K562 (cell line): ENCODE results near the gene CACNG7. TPM values are rescaled to one million over a fixed set of nuclear protein-coding genes. Genes with fewer than 3 reads are reported as not detected.
"Not testable (repeated sequence)": the region's sequence is repeated elsewhere in the genome, so short reads cannot be mapped to it uniquely, and the experiment has no call there.

Experiments used
- ATAC-seq: fragments of 200-7000 bp; cut with Tn5 transposase; 3 replicates; pipeline ENCODE4 v1.9.1; 2020; ENCODE audit warnings: moderate library complexity
- BruUV-seq: library from RNA; stranded (reverse); fragments of 400-500 nt; replicated peaks from 2 replicates; lab custom pipeline; 2021; lab: Mats Ljungman, UMichigan
- CTCF ChIA-PET: fragments of 300-600 bp; formaldehyde crosslinking; extraction: SDS; loops from one replicate; lab custom pipeline; 2021; ENCODE audit warnings: low intra/inter-chr PET ratio; lab: Yijun Ruan, JAX
- POLR2A ChIA-PET: fragments of 300-600, 350-650 bp; sonication (Branson Sonifier 250); formaldehyde crosslinking; extraction: SDS; loops from one replicate; lab custom pipeline; 2021; ENCODE audit warnings: antibody characterized with exemption, inconsistent platforms; lab: Yijun Ruan, JAX
- DNase-seq, 4 experiments: peaks; one replicate each; pipeline versions ENCODE4 v3.0.0 to v3.0.0-alpha.2; 2011 to 2018; ENCODE audit warnings: low spot score in 3 of 4, mixed read lengths in 3 of 4; ENCODE audit errors: extremely low read depth in 1 of 4
- FAIRE-seq: peaks from 2 replicates; lab custom pipeline; 2011; peaks lifted over from hg19 to GRCh38; lab: Jason Lieb, UNC
- H2AFZ ChIP-seq: 2 replicates; pipeline ENCODE4 v1.6.0; 2011; ENCODE audit warnings: low read depth, low read length, control low read depth, inconsistent platforms
- H3K27ac ChIP-seq: fragments of 200-600 bp; 3 replicates; pipeline ENCODE4 v1.8.0; 2011; ENCODE audit warnings: low read depth, mild to moderate bottlenecking, control low read depth, inconsistent platforms, low read length, moderate library complexity, mixed read lengths; ENCODE audit errors: extremely low read depth
- H3K27me3 ChIP-seq, 2 experiments: fragments of 300-600 bp in 1 of 2; 2 replicates in 1 of 2; 3 replicates in 1 of 2; pipeline versions ENCODE4 v1.6.0 to v1.8.0; 2011; ENCODE audit warnings: inconsistent platforms in 2 of 2, low read length in 2 of 2, mild to moderate bottlenecking in 1 of 2, mixed read lengths in 1 of 2, moderate library complexity in 1 of 2; ENCODE audit not compliant: control insufficient read depth in 2 of 2, insufficient read depth in 2 of 2
- H3K36me3 ChIP-seq: fragments of 300-600 bp; 3 replicates; pipeline ENCODE4 v1.8.0; 2011; ENCODE audit warnings: mild to moderate bottlenecking, low read length, inconsistent platforms; ENCODE audit not compliant: control insufficient read depth, insufficient read depth
- H3K4me1 ChIP-seq, 2 experiments: fragments of 200-600 bp in 1 of 2; replicated peaks in 1 of 2; 2 replicates in 1 of 2; 3 replicates in 1 of 2; pipeline versions ENCODE4 v1.5.1 to v1.8.0; 2011; ENCODE audit warnings: inconsistent platforms in 2 of 2, low read length in 2 of 2, mild to moderate bottlenecking in 1 of 2, mixed read lengths in 1 of 2, moderate library complexity in 1 of 2; ENCODE audit not compliant: control insufficient read depth in 2 of 2, insufficient read depth in 2 of 2
- H3K4me2 ChIP-seq: 2 replicates; pipeline ENCODE4 v1.6.1; 2011; ENCODE audit warnings: low read length, control low read depth, inconsistent platforms, mixed read lengths; ENCODE audit not compliant: insufficient read depth
- H3K4me3 ChIP-seq: fragments of 200-600 bp; sonication (generic), shearing (Covaris generic); 2 replicates; pipeline ENCODE4 v1.5.1; 2016; ENCODE audit warnings: control low read depth, inconsistent platforms
- H3K79me2 ChIP-seq: fragments of 200-600 bp; 3 replicates; pipeline ENCODE4 v1.8.0; 2011; ENCODE audit warnings: low read length, inconsistent platforms; ENCODE audit not compliant: control insufficient read depth, insufficient read depth
- H3K9ac ChIP-seq, 2 experiments: 2 replicates each; pipeline versions ENCODE4 v1.6.0 to v1.6.1; 2011; ENCODE audit warnings: low read depth in 2 of 2, low read length in 2 of 2, control low read depth in 1 of 2, inconsistent platforms in 1 of 2, mild to moderate bottlenecking in 1 of 2, mixed read lengths in 1 of 2; ENCODE audit not compliant: insufficient read depth in 1 of 2
- H3K9me1 ChIP-seq: one replicate; pipeline ENCODE4 v1.6.0; 2011; ENCODE audit warnings: inconsistent platforms, mild to moderate bottlenecking, low read length, moderate library complexity; ENCODE audit not compliant: control insufficient read depth, insufficient read depth
- H3K9me3 ChIP-seq: replicated peaks from 2 replicates; pipeline ENCODE4 v1.5.1; 2011; ENCODE audit warnings: low read depth, low read length, inconsistent platforms; ENCODE audit not compliant: control insufficient read depth, insufficient read depth
- H4K20me1 ChIP-seq: replicated peaks from 2 replicates; pipeline ENCODE4 v1.6.1; 2011; ENCODE audit warnings: low read length, inconsistent platforms, mixed read lengths; ENCODE audit not compliant: control insufficient read depth, insufficient read depth
- CBX8 ChIP-seq: fragments of 200-600 bp; sonication (generic); IDR thresholded peaks from 2 replicates; pipeline ENCODE4 v1.6.1; 2012; ENCODE audit warnings: borderline replicate concordance, mixed run types, low read depth, mild to moderate bottlenecking, moderate library complexity, mixed read lengths, low read length, control low read depth, inconsistent platforms; ENCODE audit not compliant: poor library complexity, severe bottlenecking; ENCODE audit errors: extremely low read depth
- CEBPG ChIP-seq, 3 experiments: fragments of 200-800 bp in 1 of 3; sonication (Bioruptor generic) in 1 of 3; sonication (generic) in 1 of 3; formaldehyde crosslinking in 1 of 3; IDR thresholded peaks in 2 of 3; conservative IDR thresholded peaks in 1 of 3; 2 replicates each; pipeline versions ENCODE4 v1.6.1 to v1.8.0; 2016 to 2022; ENCODE audit warnings: missing compliant biosample characterization in 2 of 3, missing genetic modification characterization in 2 of 3, mild to moderate bottlenecking in 1 of 3, missing genetic modification reagents in 1 of 3
- DLX4 ChIP-seq: fragments of 250-450 bp; sonication (Bioruptor Pico); IDR thresholded peaks from 2 replicates; pipeline ENCODE4 v1.6.1; 2021; ENCODE audit warnings: mild to moderate bottlenecking
- FOXJ3 ChIP-seq: sonication (generic); formaldehyde crosslinking; IDR thresholded peaks from 2 replicates; pipeline ENCODE4 v1.4.0; 2020; ENCODE audit warnings: mild to moderate bottlenecking, missing genetic modification reagents
- FOXO4 ChIP-seq: fragments of 450-650 bp; formaldehyde crosslinking; IDR thresholded peaks from 2 replicates; pipeline ENCODE4 v1.4.0; 2020; ENCODE audit warnings: mild to moderate bottlenecking, moderate library complexity
- U2AF2 ChIP-seq: fragments of 200-400 bp; formaldehyde crosslinking; optimal IDR thresholded peaks from 2 replicates; pipeline ENCODE3; 2017; ENCODE audit warnings: low read depth, mild to moderate bottlenecking, low read length
- ZBED1 ChIP-seq: IDR thresholded peaks from 2 replicates; pipeline ENCODE4 v1.6.1; 2014
- ZNF395 ChIP-seq: fragments of 200-800 bp; sonication (Bioruptor generic); IDR thresholded peaks from 2 replicates; pipeline ENCODE4 v1.6.1; 2017; ENCODE audit warnings: missing genetic modification characterization, missing compliant biosample characterization
- WGBS: fragments of 100-300 bp; shearing (Covaris generic); methylation state at CpG from one replicate; pipeline ENCODE4 v1.1.6; 2016; ENCODE audit warnings: low coverage, mixed read lengths; ENCODE audit not compliant: insufficient coverage; ENCODE audit errors: missing lambda C conversion rate; 5-methylcytosine and 5-hydroxymethylcytosine counted together
- in situ Hi-C: fragments of 300-500 bp; cut with MboI; formaldehyde crosslinking; loops from 4 replicates; pipeline ENCODE4 v1.15.0; 2018; ENCODE audit warnings: inconsistent platforms, mixed read lengths
- intact Hi-C: fragments of 100-400 bp; cut with micrococcal nuclease; formaldehyde crosslinking; loops from 2 replicates; pipeline ENCODE4 v1.14.2; 2022
- polyA plus RNA-seq, 8 experiments: library from polyadenylated mRNA; depleted of rRNA in 4 of 8; stranded (reverse) in 5 of 8; unstranded in 3 of 8; fragments of >200 nt; fragmentation: Nextera tagmentation in 2 of 8; fragmentation: Illumina TruSeq in 1 of 8; extraction: Ambion mirVana in 2 of 8; extraction: Trizol in 1 of 8; gene quantifications; 2 replicates each; pipeline versions ENCODE4 v1.2.1 to v1.2.3, GENCODE V29; 2011 to 2014; ENCODE audit warnings: inconsistent platforms in 1 of 8, missing spikeins in 1 of 8
- total RNA-seq, 7 experiments: library from RNA; depleted of rRNA in 6 of 7; stranded (reverse); fragments of >200 nt in 6 of 7; fragmentation: Illumina TruSeq in 2 of 7; extraction: Trizol in 2 of 7; gene quantifications; 2 replicates each; pipeline versions ENCODE4 v1.2.1 to v1.2.3, GENCODE V29; 2011 to 2021; ENCODE audit warnings: low replicate concordance in 1 of 7

The CACNG7 gene
- total and polyA plus RNA-seq, 9 of the 15 experiments (the other 6 are each of a cell fraction or from before 2014, with no cell fraction given) = not detected

- no peak for TF ChIP-seq ZNF395 (CRISPR knock-in tag)
- no peak for TF ChIP-seq FOXJ3 (CRISPR knock-in tag)
- TF ChIP-seq U2AF2 = no peak
- no peak for TF ChIP-seq DLX4 (CRISPR knock-in tag)
- no peak for TF ChIP-seq CBX8
- TF ChIP-seq CEBPG (CRISPR knock-in tag; IDR thresholded peaks at IDR 0.05) = no peak
- TF ChIP-seq CEBPG (tag; conservative IDR thresholded peaks at IDR 0.05 in 1 of 2, IDR thresholded peaks at IDR 0.05 in 1 of 2) = no peak
- no peak for TF ChIP-seq ZBED1
- no peak for TF ChIP-seq FOXO4 (CRISPR knock-in tag)
- TF ChIP-seq, all 486 proteins: peak for 3
Measured at GRCh38 chr19:53947624-53948023, 38.5 kb downstream of the CACNG7 start (continued).

GRCh38 chr19:53948611-53949010 is 39.5 kb downstream of the CACNG7 start:
- H3K9ac ChIP-seq, intact Hi-C loops, H4K20me1 ChIP-seq, H3K4me3 ChIP-seq, H3K27ac ChIP-seq, H3K9me1 ChIP-seq, H3K4me1 ChIP-seq, ATAC-seq, DNase-seq, BruUV-seq, H2AFZ ChIP-seq, H3K9me3 ChIP-seq, H3K4me2 ChIP-seq, CTCF ChIA-PET, H3K79me2 ChIP-seq, FAIRE-seq, H3K36me3 ChIP-seq, in situ Hi-C loops: not testable (repeated sequence)
- peaks cover 15 to 26% of the 10 kb centered on the region in 2 experiments; a peak in 4 of 5 replicates for H3K27me3 ChIP-seq
- 1% methylated on average over 5 of the region's 5 CpGs for WGBS
- POLR2A ChIA-PET = interaction anchor here (0.7 kb wide), 1 partner anchor 819 kb away, joined by 3 read pairs; no protein-coding TSS in a partner anchor
